WERI-Rb-1 (cell line): ENCODE data around the gene LCE1F.

Experiments used
- DNase-seq: peaks from one replicate; pipeline ENCODE4 v3.0.0-alpha.2; 2020
- H3K27ac ChIP-seq: fragments of 250-450 bp; sonication (Bioruptor Pico); 2 replicates; pipeline ENCODE4 v1.5.1; 2020; ENCODE audit warnings: mild to moderate bottlenecking, moderate library complexity
- H3K27me3 ChIP-seq: fragments of 250-450 bp; sonication (Bioruptor Pico); 2 replicates; pipeline ENCODE4 v1.5.1; 2021; ENCODE audit warnings: mild to moderate bottlenecking, low read depth, moderate library complexity; ENCODE audit not compliant: insufficient read depth, severe bottlenecking
- H3K36me3 ChIP-seq: fragments of 250-450 bp; sonication (Bioruptor Pico); 2 replicates; pipeline ENCODE4 v1.5.1; 2020; ENCODE audit warnings: mild to moderate bottlenecking, moderate library complexity
- H3K4me3 ChIP-seq: 2 replicates; pipeline ENCODE4 v1.5.1; 2011; ENCODE audit warnings: low read depth, mild to moderate bottlenecking, control low read depth, low read length
- H3K9me3 ChIP-seq: fragments of 250-450 bp; sonication (Bioruptor Pico); 2 replicates; pipeline ENCODE4 v1.5.1; 2021; ENCODE audit warnings: mild to moderate bottlenecking, moderate library complexity; ENCODE audit not compliant: severe bottlenecking
- CTCF ChIP-seq: IDR thresholded peaks from 2 replicates; pipeline ENCODE4 v1.5.1; 2011; ENCODE audit warnings: low read depth, mild to moderate bottlenecking, control low read depth, inconsistent platforms, low read length

The LCE1F gene

DNA sequence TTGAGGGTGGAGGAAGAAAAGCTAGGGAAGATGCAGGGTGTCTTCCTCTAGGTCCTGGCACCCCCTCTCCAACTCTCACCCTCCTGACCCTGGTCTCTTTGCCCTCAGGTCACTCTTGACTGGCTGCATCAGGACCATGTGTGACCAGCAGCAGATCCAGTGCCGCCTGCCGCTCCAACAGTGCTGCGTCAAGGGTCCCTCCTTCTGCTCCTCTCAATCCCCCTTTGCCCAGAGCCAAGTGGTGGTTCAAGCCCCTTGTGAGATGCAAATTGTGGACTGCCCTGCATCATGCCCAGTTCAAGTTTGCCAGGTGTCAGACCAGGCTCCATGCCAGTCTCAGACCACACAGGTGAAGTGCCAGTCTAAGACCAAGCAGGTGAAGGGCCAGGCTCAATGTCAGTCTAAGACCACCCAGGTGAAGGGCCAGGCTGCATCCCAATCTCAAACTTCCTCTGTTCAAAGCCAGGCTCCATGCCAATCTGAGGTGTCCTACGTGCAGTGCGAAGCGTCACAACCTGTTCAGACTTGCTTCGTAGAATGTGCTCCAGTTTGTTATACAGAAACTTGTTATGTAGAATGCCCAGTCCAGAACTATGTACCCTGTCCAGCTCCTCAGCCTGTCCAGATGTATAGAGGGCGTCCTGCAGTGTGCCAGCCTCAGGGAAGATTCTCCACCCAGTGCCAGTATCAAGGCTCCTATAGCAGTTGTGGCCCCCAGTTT lies 15.3 kb upstream of the LCE1F start:
- Histone ChIP-seq H3K36me3 (no peaks in the 10 kb centered on the region), H3K27me3 (peaks cover 97% of the 10 kb centered on the region), H3K27ac (no peak overlapping the region), H3K9me3 (peaks cover 2% of the 10 kb centered on the region), H3K4me3 (no peak overlapping the region)
- DNase-seq = no peak
- TF ChIP-seq CTCF = no peak

GRCh38 chr1:152760551-152761190 lies 14.3 kb upstream of the LCE1F start:
- Histone ChIP-seq H3K36me3 (no peaks in the 10 kb centered on the region), H3K4me3 (no peak overlapping the region), H3K9me3 (no peaks in the 10 kb centered on the region), H3K27ac (no peak overlapping the region), H3K27me3 (peaks cover 97% of the 10 kb centered on the region)
- no peak for TF ChIP-seq CTCF
- no peak for DNase-seq

DNA sequence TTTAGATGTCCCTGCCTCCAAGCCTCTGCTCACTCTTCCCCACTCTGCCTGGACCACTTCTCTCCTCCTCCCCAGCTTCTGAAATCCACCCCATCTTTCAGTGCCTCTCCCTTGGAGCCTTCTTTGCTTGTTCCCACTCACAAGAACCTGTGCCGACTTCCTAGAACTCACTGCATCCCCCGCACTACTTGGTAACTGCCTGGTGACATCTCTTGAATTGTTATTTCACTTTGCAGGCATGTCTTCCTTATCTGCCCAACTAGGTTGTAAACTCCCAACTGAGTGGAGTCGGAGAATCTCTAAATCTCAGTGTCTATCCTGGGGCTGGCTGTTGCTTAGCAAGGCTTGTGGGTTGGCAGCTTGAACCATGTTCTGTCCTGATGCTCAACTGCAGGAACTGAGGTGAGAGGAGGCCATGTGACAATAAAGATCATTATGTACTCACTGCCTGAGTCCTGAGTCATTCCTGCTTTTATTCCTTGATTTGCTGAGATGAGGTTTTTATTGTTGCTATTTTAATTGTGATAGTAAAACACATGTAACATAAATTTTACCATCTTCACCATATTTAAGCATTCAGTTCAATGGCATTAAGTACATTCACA lies 13.2 kb upstream of the LCE1F start:
- Histone ChIP-seq H3K27me3 (peaks cover 97% of the 10 kb centered on the region), H3K36me3 (no peaks in the 10 kb centered on the region), H3K9me3 (no peaks in the 10 kb centered on the region), H3K27ac (no peak overlapping the region), H3K4me3 (no peak overlapping the region)
- TF ChIP-seq CTCF = no peak
- DNase-seq = no peak

GRCh38 chr1:152768847-152769533 lies 6.0 kb upstream of the LCE1F start:
- Histone ChIP-seq H3K27ac (no peak overlapping the region), H3K9me3 (no peaks in the 10 kb centered on the region), H3K27me3 (peaks cover 79% of the 10 kb centered on the region), H3K36me3 (no peaks in the 10 kb centered on the region), H3K4me3 (no peak overlapping the region)
- TF ChIP-seq CTCF = no peak
- DNase-seq = no peak

DNA sequence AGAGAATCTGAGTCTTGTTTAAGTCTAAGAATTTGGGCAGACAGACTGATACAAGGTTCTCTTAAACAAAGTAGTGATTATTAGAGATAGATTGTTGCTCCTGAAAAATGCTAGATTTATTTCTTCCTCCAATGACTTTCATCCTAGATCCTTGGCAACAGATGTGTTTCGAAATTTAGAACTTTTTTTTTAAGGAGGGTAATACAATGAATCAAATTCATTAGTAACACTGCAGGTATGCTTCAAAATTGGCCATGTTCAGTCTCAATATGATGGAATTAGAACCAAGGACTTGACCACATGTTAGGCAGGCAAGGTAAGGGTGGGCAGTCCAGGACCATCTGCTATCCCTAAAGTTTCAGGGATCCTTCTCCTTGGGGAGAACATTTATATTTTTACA lies 4.5 kb upstream of the LCE1F start:
- Histone ChIP-seq H3K4me3 (no peak overlapping the region), H3K36me3 (no peaks in the 10 kb centered on the region), H3K27me3 (peaks cover 79% of the 10 kb centered on the region), H3K27ac (no peak overlapping the region), H3K9me3 (no peaks in the 10 kb centered on the region)
- no peak for DNase-seq
- no peak for TF ChIP-seq CTCF
